ENCODE measurements around the gene MAPKAP1.

MAPKAP1 gene

DNA sequence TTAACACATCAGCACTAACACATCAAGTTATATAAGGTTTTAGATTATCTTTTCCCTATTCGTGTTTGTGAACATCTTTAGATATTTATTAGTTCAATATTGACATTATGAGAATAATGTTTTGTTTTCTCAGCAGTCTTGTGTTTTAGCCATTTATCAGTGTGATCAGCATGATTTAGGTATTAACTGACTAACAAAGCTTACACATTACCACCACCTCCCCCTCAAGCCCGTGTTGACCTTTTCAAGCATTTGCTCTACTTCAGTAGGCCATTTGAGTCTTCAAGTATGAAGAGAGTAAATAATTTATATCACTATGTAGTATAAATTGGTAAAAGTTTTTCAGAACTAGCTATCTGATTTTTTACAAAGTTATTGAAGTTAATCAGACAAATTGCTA, 47.1 kb upstream of the MAPKAP1 start:
- no peaks in the 10 kb centered on the region for H3K9me2 ChIP-seq (replicated peaks; ENCODE audit: control insufficient read depth, low read length)
- no peak overlapping the region for H3K27ac ChIP-seq (ENCODE audit: low read depth, low read length)
- no peak overlapping the region for H3K4me3 ChIP-seq (ENCODE audit: low read length)
- peaks cover 27% of the 10 kb centered on the region for H3K79me2 ChIP-seq (ENCODE audit: control insufficient read depth, low read length)
- H3K9me3 ChIP-seq (ENCODE audit: control insufficient read depth, insufficient read depth, low read length), result no peaks in the 10 kb centered on the region
- H3K27me3 ChIP-seq (ENCODE audit: control insufficient read depth, low read length), result no peaks in the 10 kb centered on the region
- peaks cover 18% of the 10 kb centered on the region; the same call in 1 of the 2 replicates for H3F3A ChIP-seq (ENCODE audit: control insufficient read depth, insufficient read depth)
- no peak overlapping the region for H3K4me2 ChIP-seq (ENCODE audit: low read length)
- peaks cover 44% of the 10 kb centered on the region for H3K36me3 ChIP-seq (ENCODE audit: control insufficient read depth, low read length)
- H4K20me1 ChIP-seq (ENCODE audit: control insufficient read depth, insufficient read depth, low read depth, low read length), result 0 out of 2 replicates have a peak, but pooled peaks cover 8% of the 10 kb centered on the region
- peaks cover 55% of the 10 kb centered on the region for H3K4me1 ChIP-seq (ENCODE audit: control insufficient read depth, low read length)
- no peak for TF ChIP-seq EZH2phosphoT487 (IDR thresholded peaks at IDR 0.05; ENCODE audit: borderline replicate concordance, low read length)
- TF ChIP-seq, protein P1, sequence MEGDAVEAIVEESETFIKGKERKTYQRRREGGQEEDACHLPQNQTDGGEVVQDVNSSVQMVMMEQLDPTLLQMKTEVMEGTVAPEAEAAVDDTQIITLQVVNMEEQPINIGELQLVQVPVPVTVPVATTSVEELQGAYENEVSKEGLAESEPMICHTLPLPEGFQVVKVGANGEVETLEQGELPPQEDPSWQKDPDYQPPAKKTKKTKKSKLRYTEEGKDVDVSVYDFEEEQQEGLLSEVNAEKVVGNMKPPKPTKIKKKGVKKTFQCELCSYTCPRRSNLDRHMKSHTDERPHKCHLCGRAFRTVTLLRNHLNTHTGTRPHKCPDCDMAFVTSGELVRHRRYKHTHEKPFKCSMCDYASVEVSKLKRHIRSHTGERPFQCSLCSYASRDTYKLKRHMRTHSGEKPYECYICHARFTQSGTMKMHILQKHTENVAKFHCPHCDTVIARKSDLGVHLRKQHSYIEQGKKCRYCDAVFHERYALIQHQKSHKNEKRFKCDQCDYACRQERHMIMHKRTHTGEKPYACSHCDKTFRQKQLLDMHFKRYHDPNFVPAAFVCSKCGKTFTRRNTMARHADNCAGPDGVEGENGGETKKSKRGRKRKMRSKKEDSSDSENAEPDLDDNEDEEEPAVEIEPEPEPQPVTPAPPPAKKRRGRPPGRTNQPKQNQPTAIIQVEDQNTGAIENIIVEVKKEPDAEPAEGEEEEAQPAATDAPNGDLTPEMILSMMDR (IDR thresholded peaks at IDR 0.05; ENCODE audit: low read depth, low read length, poor library complexity, severe bottlenecking), result no peak

DNA sequence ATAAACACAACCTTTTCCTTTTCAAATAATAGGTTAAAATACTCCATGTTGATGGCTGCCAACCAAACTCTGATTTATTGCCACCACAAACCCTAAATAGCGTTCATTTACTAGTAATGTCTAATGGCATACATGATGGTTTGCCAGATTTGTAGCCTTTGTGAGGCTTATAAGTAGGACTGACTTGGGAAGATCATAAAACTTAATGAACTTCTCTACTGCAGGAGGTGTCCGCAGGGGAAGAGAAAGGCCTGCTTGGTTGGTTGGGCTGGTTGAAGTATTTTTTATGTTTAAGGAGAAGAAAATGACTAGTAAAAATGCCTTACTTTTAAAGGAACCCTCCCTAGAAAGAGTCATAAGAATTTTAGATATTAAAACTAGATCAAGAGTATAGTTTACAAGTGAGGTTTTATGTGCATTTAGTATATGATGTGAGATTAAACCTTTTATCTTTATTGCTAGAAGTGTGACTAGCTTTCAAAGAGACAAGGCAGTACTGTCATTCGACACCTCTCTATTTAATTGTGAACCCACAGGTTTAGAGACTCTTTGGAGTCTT, 45.1 kb upstream of the MAPKAP1 start:
- peaks cover 39% of the 10 kb centered on the region for H3K79me2 ChIP-seq (ENCODE audit: control insufficient read depth, low read length)
- H4K20me1 ChIP-seq (ENCODE audit: control insufficient read depth, insufficient read depth, low read depth, low read length), result 0 out of 2 replicates have a peak, but pooled peaks cover 11% of the 10 kb centered on the region
- no peaks in the 10 kb centered on the region for H3K9me3 ChIP-seq (ENCODE audit: control insufficient read depth, insufficient read depth, low read length)
- no peak overlapping the region for H3K4me3 ChIP-seq (ENCODE audit: low read length)
- H3K9me2 ChIP-seq (replicated peaks; ENCODE audit: control insufficient read depth, low read length), result no peaks in the 10 kb centered on the region
- H3K4me1 ChIP-seq (ENCODE audit: control insufficient read depth, low read length), result peaks cover 46% of the 10 kb centered on the region
- TF ChIP-seq, protein P1 (IDR thresholded peaks at IDR 0.05; ENCODE audit: low read depth, low read length, poor library complexity, severe bottlenecking), result no peak
- no peak for TF ChIP-seq EZH2phosphoT487 (IDR thresholded peaks at IDR 0.05; ENCODE audit: borderline replicate concordance, low read length)
- peaks cover 16% of the 10 kb centered on the region; the same call in 1 of the 2 replicates for H3F3A ChIP-seq (ENCODE audit: control insufficient read depth, insufficient read depth)
- H3K27me3 ChIP-seq (ENCODE audit: control insufficient read depth, low read length), result no peaks in the 10 kb centered on the region
- no peak overlapping the region for H3K27ac ChIP-seq (ENCODE audit: low read depth, low read length)
- peaks cover 54% of the 10 kb centered on the region for H3K36me3 ChIP-seq (ENCODE audit: control insufficient read depth, low read length)
- H3K4me2 ChIP-seq (ENCODE audit: low read length), result peak overlapping the region; percentile 20; the same call in 1 of the 2 replicates

DNA sequence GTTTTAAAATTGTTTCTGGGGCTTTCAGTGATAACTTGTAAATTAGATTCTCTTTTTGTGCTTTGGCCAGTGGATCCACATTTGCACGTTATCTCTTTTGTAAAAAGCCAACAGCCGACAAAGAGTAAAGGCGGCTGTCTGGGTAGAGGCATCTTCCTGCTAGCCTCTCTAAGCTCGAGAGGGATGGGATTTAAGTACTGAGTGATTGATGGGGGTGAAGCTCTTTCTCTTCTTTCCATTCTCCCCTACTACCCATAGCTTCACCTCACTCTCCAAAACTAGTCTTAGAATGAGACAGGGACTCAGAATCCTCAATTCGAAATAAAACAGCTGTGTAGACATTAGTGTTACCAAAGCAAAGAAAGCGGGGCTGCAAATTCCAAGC, 43.6 kb upstream of the MAPKAP1 start:
- no peaks in the 10 kb centered on the region for H3K9me3 ChIP-seq (ENCODE audit: control insufficient read depth, insufficient read depth, low read length)
- no peak overlapping the region for H3K4me3 ChIP-seq (ENCODE audit: low read length)
- peaks cover 47% of the 10 kb centered on the region for H3K36me3 ChIP-seq (ENCODE audit: control insufficient read depth, low read length)
- H3K4me1 ChIP-seq (ENCODE audit: control insufficient read depth, low read length), result peaks cover 46% of the 10 kb centered on the region
- H3K4me2 ChIP-seq (ENCODE audit: low read length), result no peak overlapping the region
- no peak for TF ChIP-seq EZH2phosphoT487 (IDR thresholded peaks at IDR 0.05; ENCODE audit: borderline replicate concordance, low read length)
- TF ChIP-seq, protein P1 (IDR thresholded peaks at IDR 0.05; ENCODE audit: low read depth, low read length, poor library complexity, severe bottlenecking), result no peak
- H3K9me2 ChIP-seq (replicated peaks; ENCODE audit: control insufficient read depth, low read length), result no peaks in the 10 kb centered on the region
- peaks cover 39% of the 10 kb centered on the region for H3K79me2 ChIP-seq (ENCODE audit: control insufficient read depth, low read length)
- H4K20me1 ChIP-seq (ENCODE audit: control insufficient read depth, insufficient read depth, low read depth, low read length), result 0 out of 2 replicates have a peak, but pooled peaks cover 11% of the 10 kb centered on the region
- H3K27ac ChIP-seq (ENCODE audit: low read depth, low read length), result no peak overlapping the region
- H3F3A ChIP-seq (ENCODE audit: control insufficient read depth, insufficient read depth), result peaks cover 13% of the 10 kb centered on the region; the same call in 1 of the 2 replicates
- no peaks in the 10 kb centered on the region for H3K27me3 ChIP-seq (ENCODE audit: control insufficient read depth, low read length)
